H9 (cell line): Measurements from ENCODE around the gene ZNF555. TPM values are rescaled to one million over a fixed set of nuclear protein-coding genes. Genes with fewer than 3 reads are reported as not detected.

Experiments used
- DNase-seq: peaks from one replicate; pipeline ENCODE4 v3.0.0-alpha.2; 2017
- H2AFZ ChIP-seq: one replicate; pipeline ENCODE4 v1.6.1; 2013; ENCODE audit warnings: mild to moderate bottlenecking, low read length, control low read depth, moderate library complexity
- H2AK5ac ChIP-seq: 2 replicates; pipeline ENCODE4 v1.6.1; 2013; ENCODE audit warnings: low read length, control low read depth, mixed read lengths; ENCODE audit not compliant: insufficient read length
- H2BK120ac ChIP-seq: one replicate; pipeline ENCODE4 v1.6.1; 2013; ENCODE audit warnings: low read depth, mild to moderate bottlenecking, low read length, control low read depth, inconsistent platforms; ENCODE audit not compliant: poor library complexity, severe bottlenecking
- H2BK12ac ChIP-seq: 2 replicates; pipeline ENCODE4 v1.6.1; 2013; ENCODE audit warnings: low read length, control low read depth, mixed read lengths, low read depth; ENCODE audit not compliant: insufficient read length
- H2BK15ac ChIP-seq: 2 replicates; pipeline ENCODE4 v1.6.1; 2013; ENCODE audit warnings: low read depth, low read length, control low read depth
- H2BK20ac ChIP-seq: one replicate; pipeline ENCODE4 v1.6.1; 2013; ENCODE audit warnings: low read depth, mild to moderate bottlenecking, low read length, control low read depth, inconsistent platforms; ENCODE audit not compliant: poor library complexity, severe bottlenecking
- H2BK5ac ChIP-seq: 2 replicates; pipeline ENCODE4 v1.6.1; 2013; ENCODE audit warnings: low read length, control low read depth, mixed read lengths; ENCODE audit not compliant: insufficient read length
- H3K14ac ChIP-seq: 2 replicates; pipeline ENCODE4 v1.6.1; 2013; ENCODE audit warnings: low read length, control low read depth; ENCODE audit not compliant: insufficient read depth
- H3K18ac ChIP-seq: 2 replicates; pipeline ENCODE4 v1.6.1; 2013; ENCODE audit warnings: low read depth, mild to moderate bottlenecking, mixed read lengths, low read length, control low read depth; ENCODE audit not compliant: insufficient read length
- H3K23ac ChIP-seq: 2 replicates; pipeline ENCODE4 v1.6.1; 2013; ENCODE audit warnings: low read length, control low read depth, mixed read lengths, low read depth; ENCODE audit not compliant: insufficient read length
- H3K23me2 ChIP-seq: 2 replicates; pipeline ENCODE4 v1.6.1; 2013; ENCODE audit warnings: low read depth, mild to moderate bottlenecking, mixed read lengths, low read length, control low read depth; ENCODE audit not compliant: insufficient read length, poor library complexity, severe bottlenecking
- H3K27ac ChIP-seq: 2 replicates; pipeline ENCODE4 v1.5.1; 2013; ENCODE audit warnings: low read length, control low read depth, mixed read lengths, low read depth; ENCODE audit not compliant: insufficient read length
- H3K27me3 ChIP-seq: 2 replicates; pipeline ENCODE4 v1.6.1; 2013; ENCODE audit warnings: low read length, control low read depth, inconsistent platforms; ENCODE audit not compliant: insufficient read depth
- H3K4ac ChIP-seq: 2 replicates; pipeline ENCODE4 v1.6.1; 2013; ENCODE audit warnings: low read depth, mild to moderate bottlenecking, control low read depth, inconsistent platforms, low read length, moderate library complexity
- H3K4me1 ChIP-seq: 2 replicates; pipeline ENCODE4 v1.6.1; 2013; ENCODE audit warnings: low read length, control low read depth, inconsistent platforms; ENCODE audit not compliant: insufficient read depth
- H3K4me2 ChIP-seq: 2 replicates; pipeline ENCODE4 v1.6.1; 2013; ENCODE audit warnings: low read length, control low read depth, mixed read lengths; ENCODE audit not compliant: insufficient read length, insufficient read depth
- H3K56ac ChIP-seq: 2 replicates; pipeline ENCODE4 v1.6.1; 2013; ENCODE audit warnings: low read depth, mild to moderate bottlenecking, mixed read lengths, low read length, control low read depth; ENCODE audit not compliant: insufficient read length
- H3K79me1 ChIP-seq: 2 replicates; pipeline ENCODE4 v1.6.1; 2013; ENCODE audit warnings: low read depth, mild to moderate bottlenecking, moderate library complexity, low read length, control low read depth, inconsistent platforms; ENCODE audit not compliant: insufficient read depth, poor library complexity, severe bottlenecking
- H3K79me2 ChIP-seq: 2 replicates; pipeline ENCODE4 v1.6.1; 2013; ENCODE audit warnings: low read length, control low read depth, inconsistent platforms; ENCODE audit not compliant: insufficient read depth
- H3K9ac ChIP-seq: 2 replicates; pipeline ENCODE4 v1.6.1; 2013; ENCODE audit warnings: low read length, control low read depth, mixed read lengths; ENCODE audit not compliant: insufficient read length; ENCODE audit errors: extremely low read depth
- H3K9me3 ChIP-seq: one replicate; pipeline ENCODE4 v1.6.1; 2013; ENCODE audit warnings: low read depth, low read length, inconsistent platforms; ENCODE audit not compliant: control insufficient read depth
- H3T11ph ChIP-seq: one replicate; pipeline ENCODE4 v1.6.1; 2013; ENCODE audit warnings: mild to moderate bottlenecking, low read length, control low read depth, inconsistent platforms
- H4K20me1 ChIP-seq: one replicate; pipeline ENCODE4 v1.6.1; 2013; ENCODE audit not compliant: control insufficient read depth, insufficient read length, insufficient read depth
- H4K5ac ChIP-seq: 2 replicates; pipeline ENCODE4 v1.6.1; 2013; ENCODE audit warnings: low read depth, mild to moderate bottlenecking, mixed read lengths, low read length, control low read depth; ENCODE audit not compliant: insufficient read length
- H4K8ac ChIP-seq: replicated peaks from 2 replicates; pipeline ENCODE4 v1.6.1; 2013; ENCODE audit warnings: low read length, control low read depth, mixed read lengths, low read depth; ENCODE audit not compliant: insufficient read length
- H4K91ac ChIP-seq: 2 replicates; pipeline ENCODE4 v1.6.1; 2013; ENCODE audit warnings: low read depth, mild to moderate bottlenecking, moderate library complexity, mixed read lengths, low read length, control low read depth; ENCODE audit not compliant: insufficient read length
- H3K27ac Mint-ChIP-seq, 3 experiments: 2 replicates in 2 of 3; 3 replicates in 1 of 3; pipeline ENCODE4 v1.8.0; 2020 to 2021; ENCODE audit warnings: mixed read lengths in 3 of 3, mild to moderate bottlenecking in 1 of 3, moderate library complexity in 1 of 3
- H3K27me3 Mint-ChIP-seq: 2 replicates; pipeline ENCODE4 v1.8.0; 2021; ENCODE audit warnings: low read depth, mild to moderate bottlenecking, moderate library complexity, mixed read lengths
- H3K36me3 Mint-ChIP-seq, 3 experiments: 2 replicates in 2 of 3; 3 replicates in 1 of 3; pipeline ENCODE4 v1.8.0; 2020 to 2021; ENCODE audit warnings: low read depth in 3 of 3, mixed read lengths in 3 of 3; ENCODE audit not compliant: insufficient read depth in 1 of 3
- H3K4me1 Mint-ChIP-seq, 2 experiments: 2 replicates each; pipeline ENCODE4 v1.8.0; 2020; ENCODE audit warnings: mixed read lengths in 2 of 2
- H3K4me3 Mint-ChIP-seq, 2 experiments: 2 replicates in 1 of 2; 3 replicates in 1 of 2; pipeline ENCODE4 v1.8.0; 2020 to 2021; ENCODE audit warnings: mild to moderate bottlenecking in 2 of 2, mixed read lengths in 2 of 2, moderate library complexity in 1 of 2
- H3K9me3 Mint-ChIP-seq, 2 experiments: 2 replicates in 1 of 2; 3 replicates in 1 of 2; pipeline ENCODE4 v1.8.0; 2020; ENCODE audit warnings: mild to moderate bottlenecking in 2 of 2, mixed read lengths in 2 of 2, moderate library complexity in 1 of 2
- WGBS: extraction: QIAGEN DNeasy Blood & Tissue Kit; methylation state at CpG from one replicate; pipeline ENCODE4 v1.1.7; 2013; ENCODE audit warnings: missing lambda C conversion rate, low lambda C conversion rate, mixed read lengths; ENCODE audit not compliant: insufficient read length; ENCODE audit errors: extremely low coverage; 5-methylcytosine and 5-hydroxymethylcytosine counted together
- total RNA-seq: library from RNA; stranded (reverse); gene quantifications from 2 replicates; pipeline ENCODE4 v1.2.1, GENCODE V29; 2021
- TF ChIP-seq, protein P1 (sequence below): fragments of 200-600 bp; sonication (generic); conservative IDR thresholded peaks from 3 replicates; pipeline ENCODE4 v1.8.0; 2021; ENCODE audit warnings: antibody characterized with exemption, mild to moderate bottlenecking

The ZNF555 gene
- total RNA-seq, 1 experiment from 2014 or later = 7.8 TPM

DNA sequence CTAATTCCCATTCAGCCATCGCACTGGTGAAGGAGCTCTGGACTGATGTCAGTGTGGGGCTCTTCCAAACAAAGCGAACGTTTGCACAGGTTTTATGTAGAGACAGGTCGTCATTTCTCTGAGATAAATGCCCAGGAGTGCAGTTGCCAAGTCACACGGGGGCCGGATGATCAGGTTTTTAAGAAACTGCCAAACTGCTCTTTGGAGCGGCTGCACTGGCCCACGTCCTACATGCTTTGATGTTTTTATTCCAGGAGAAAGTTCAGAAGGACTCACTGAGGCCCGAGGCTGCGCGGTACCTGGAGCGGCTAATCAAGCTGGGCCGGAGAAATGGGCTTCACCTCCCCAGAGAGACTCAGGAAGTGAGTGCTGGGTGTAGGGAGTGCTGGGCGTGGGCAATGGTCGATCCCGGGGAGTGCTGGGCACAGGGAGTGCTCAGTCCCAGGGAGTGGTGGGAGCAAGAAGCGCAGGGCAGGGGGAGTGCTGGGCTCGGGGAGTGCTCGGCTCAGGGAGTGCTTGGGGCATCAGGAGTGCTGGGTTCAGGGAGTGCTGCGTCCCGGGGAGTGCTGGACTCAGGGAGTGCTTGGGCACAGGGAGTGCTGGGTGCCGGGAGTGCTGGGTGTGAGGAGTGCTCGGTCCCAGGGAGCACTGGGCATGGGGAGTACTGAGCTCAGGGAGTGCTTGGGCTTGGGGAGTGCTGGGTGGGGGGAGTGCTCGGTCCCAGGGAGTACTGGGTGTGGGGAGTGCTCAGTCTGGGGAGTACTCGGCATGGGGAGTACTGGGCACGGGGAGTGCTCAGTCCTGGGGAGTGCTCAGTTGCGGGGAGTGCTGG, 45.2 kb upstream of the ZNF555 start:
- TF ChIP-seq, protein P1, sequence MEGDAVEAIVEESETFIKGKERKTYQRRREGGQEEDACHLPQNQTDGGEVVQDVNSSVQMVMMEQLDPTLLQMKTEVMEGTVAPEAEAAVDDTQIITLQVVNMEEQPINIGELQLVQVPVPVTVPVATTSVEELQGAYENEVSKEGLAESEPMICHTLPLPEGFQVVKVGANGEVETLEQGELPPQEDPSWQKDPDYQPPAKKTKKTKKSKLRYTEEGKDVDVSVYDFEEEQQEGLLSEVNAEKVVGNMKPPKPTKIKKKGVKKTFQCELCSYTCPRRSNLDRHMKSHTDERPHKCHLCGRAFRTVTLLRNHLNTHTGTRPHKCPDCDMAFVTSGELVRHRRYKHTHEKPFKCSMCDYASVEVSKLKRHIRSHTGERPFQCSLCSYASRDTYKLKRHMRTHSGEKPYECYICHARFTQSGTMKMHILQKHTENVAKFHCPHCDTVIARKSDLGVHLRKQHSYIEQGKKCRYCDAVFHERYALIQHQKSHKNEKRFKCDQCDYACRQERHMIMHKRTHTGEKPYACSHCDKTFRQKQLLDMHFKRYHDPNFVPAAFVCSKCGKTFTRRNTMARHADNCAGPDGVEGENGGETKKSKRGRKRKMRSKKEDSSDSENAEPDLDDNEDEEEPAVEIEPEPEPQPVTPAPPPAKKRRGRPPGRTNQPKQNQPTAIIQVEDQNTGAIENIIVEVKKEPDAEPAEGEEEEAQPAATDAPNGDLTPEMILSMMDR = no peak
- Histone ChIP-seq H3K4me2 (no peak overlapping the region), H3K23me2 (no peaks in the 10 kb centered on the region), H2BK5ac (no peak overlapping the region), H3K79me2 (no peaks in the 10 kb centered on the region), H2BK15ac (no peak overlapping the region), H3K4me1 (no peaks in the 10 kb centered on the region), H4K20me1 (no peaks in the 10 kb centered on the region), H3K27me3 (no peaks in the 10 kb centered on the region), H3K23ac (no peak overlapping the region), H2BK12ac (no peak overlapping the region), H4K8ac (no peak overlapping the region), H3K27ac (no peak overlapping the region), H3K18ac (no peak overlapping the region), H2BK120ac (no peak overlapping the region), H3T11ph (no peak overlapping the region), H3K9ac (no peak overlapping the region), H3K14ac (no peak overlapping the region), H3K56ac (no peak overlapping the region), H4K5ac (no peak overlapping the region), H4K91ac (no peak overlapping the region), H3K9me3 (no peaks in the 10 kb centered on the region), H2AFZ (no peak overlapping the region), H3K79me1 (peaks cover 2% of the 10 kb centered on the region), H2BK20ac (no peak overlapping the region), H2AK5ac (no peak overlapping the region), H3K4ac (no peak overlapping the region)
- peak overlapping the region; percentile 14 to 72 (median 49); a peak in 4 of 7 replicates for H3K27ac Mint-ChIP-seq
- no peak overlapping the region for H3K4me3 Mint-ChIP-seq
- no peak for DNase-seq
- no peaks in the 10 kb centered on the region for H3K27me3 Mint-ChIP-seq
- H3K9me3 Mint-ChIP-seq = no peaks in the 10 kb centered on the region
- no CpG with 5 or more reads among the region's 27 CpGs for WGBS
- H3K36me3 Mint-ChIP-seq = peaks cover 47 to 80% (median 79%) of the 10 kb centered on the region in 3 experiments; a peak in 6 of 7 replicates
- H3K4me1 Mint-ChIP-seq = peaks cover 0 to 2% of the 10 kb centered on the region in 2 experiments; a peak in 1 of 4 replicates
